ENCODE data around the gene TBC1D20. TPM values are rescaled to one million over a fixed set of nuclear protein-coding genes. Genes with fewer than 3 reads are reported as not detected.
"Not testable (repeated sequence)": the region's sequence is repeated elsewhere in the genome, so short reads cannot be mapped to it uniquely, and the experiment has no call there.

Gene TBC1D20
- 10.9 and 14.0 TPM in 2 replicates for total RNA-seq (2014; rRNA removed; shearing (Covaris generic))

GRCh38 chr20:462199-462991 is at the start of gene TBC1D20:
TSS of gene TBC1D20 (minus strand) at chr20:462533. CDS start at chr20:462405, 128 bp downstream.
- Histone ChIP-seq H3K27me3 (ENCODE audit: control insufficient read depth, insufficient read depth, low read length) (0 out of 2 replicates have a peak, but pooled peaks cover 2% of the 10 kb centered on the region), H3K4me3 (ENCODE audit: insufficient read depth, low read depth, low read length) (peak within 1 kb of the TSS; percentile 86), H3K36me3 (replicated peaks; ENCODE audit: control insufficient read depth, insufficient read depth, low read length) (no peaks in the 10 kb centered on the region)
- DNase-seq = peak; percentile 96

- DNase-seq; H3K27me3 ChIP-seq (ENCODE audit: control insufficient read depth, insufficient read depth, low read length); H3K4me3 ChIP-seq (ENCODE audit: insufficient read depth, low read depth, low read length): not testable (repeated sequence)
- H3K36me3 ChIP-seq (replicated peaks; ENCODE audit: control insufficient read depth, insufficient read depth, low read length) = peaks cover 14% of the 10 kb centered on the region
These were observed 48.2 kb upstream of the TBC1D20 start for GRCh38 chr20:510328-511057.

GRCh38 chr20:508364-508787 is 46.0 kb upstream of the TBC1D20 start:
- H3K4me3 ChIP-seq (ENCODE audit: insufficient read depth, low read depth, low read length); DNase-seq; H3K27me3 ChIP-seq (ENCODE audit: control insufficient read depth, insufficient read depth, low read length): not testable (repeated sequence)
- peaks cover 21% of the 10 kb centered on the region for H3K36me3 ChIP-seq (replicated peaks; ENCODE audit: control insufficient read depth, insufficient read depth, low read length)

GRCh38 chr20:507761-508332 is 45.5 kb upstream of the TBC1D20 start:
- peaks cover 25% of the 10 kb centered on the region for H3K36me3 ChIP-seq (replicated peaks; ENCODE audit: control insufficient read depth, insufficient read depth, low read length)
- no peak for DNase-seq
- H3K27me3 ChIP-seq (ENCODE audit: control insufficient read depth, insufficient read depth, low read length) = no peaks in the 10 kb centered on the region
- no peak overlapping the region for H3K4me3 ChIP-seq (ENCODE audit: insufficient read depth, low read depth, low read length)

- Histone ChIP-seq H3K27me3 (ENCODE audit: control insufficient read depth, insufficient read depth, low read length) (no peaks in the 10 kb centered on the region), H3K4me3 (ENCODE audit: insufficient read depth, low read depth, low read length) (no peak overlapping the region), H3K36me3 (replicated peaks; ENCODE audit: control insufficient read depth, insufficient read depth, low read length) (peaks cover 27% of the 10 kb centered on the region)
- no peak for DNase-seq
These were observed 44.8 kb upstream of the TBC1D20 start for GRCh38 chr20:507006-507758.

GRCh38 chr20:504632-505075 is 42.3 kb upstream of the TBC1D20 start:
- peaks cover 29% of the 10 kb centered on the region for H3K36me3 ChIP-seq (replicated peaks; ENCODE audit: control insufficient read depth, insufficient read depth, low read length)

GRCh38 chr20:503048-503737 is 40.9 kb upstream of the TBC1D20 start:
- Histone ChIP-seq H3K27me3 (ENCODE audit: control insufficient read depth, insufficient read depth, low read length) (no peaks in the 10 kb centered on the region), H3K36me3 (replicated peaks; ENCODE audit: control insufficient read depth, insufficient read depth, low read length) (peaks cover 39% of the 10 kb centered on the region), H3K4me3 (ENCODE audit: insufficient read depth, low read depth, low read length) (no peak overlapping the region)
- DNase-seq = no peak

More at GRCh38 chr20:504632-505075, 42.3 kb upstream of the TBC1D20 start:
- DNase-seq = no peak
- no peaks in the 10 kb centered on the region for H3K27me3 ChIP-seq (ENCODE audit: control insufficient read depth, insufficient read depth, low read length)
- H3K4me3 ChIP-seq (ENCODE audit: insufficient read depth, low read depth, low read length) = no peak overlapping the region

- no peak for DNase-seq
These were observed 35.6 kb upstream of the TBC1D20 start for GRCh38 chr20:497979-498378.

GRCh38 chr20:496126-496696 is 33.9 kb upstream of the TBC1D20 start:
- DNase-seq = no peak
- Histone ChIP-seq H3K4me3 (ENCODE audit: insufficient read depth, low read depth, low read length) (no peak overlapping the region), H3K27me3 (ENCODE audit: control insufficient read depth, insufficient read depth, low read length) (no peaks in the 10 kb centered on the region), H3K36me3 (replicated peaks; ENCODE audit: control insufficient read depth, insufficient read depth, low read length) (peaks cover 44% of the 10 kb centered on the region)

More at GRCh38 chr20:497979-498378, 35.6 kb upstream of the TBC1D20 start:
- H3K4me3 ChIP-seq (ENCODE audit: insufficient read depth, low read depth, low read length) = no peak overlapping the region
- H3K36me3 ChIP-seq (replicated peaks; ENCODE audit: control insufficient read depth, insufficient read depth, low read length) = peaks cover 43% of the 10 kb centered on the region
- no peaks in the 10 kb centered on the region for H3K27me3 ChIP-seq (ENCODE audit: control insufficient read depth, insufficient read depth, low read length)

GRCh38 chr20:492159-492558 is 29.8 kb upstream of the TBC1D20 start:
- H3K4me3 ChIP-seq (ENCODE audit: insufficient read depth, low read depth, low read length) = no peak overlapping the region
- no peak for DNase-seq
- peaks cover 47% of the 10 kb centered on the region for H3K36me3 ChIP-seq (replicated peaks; ENCODE audit: control insufficient read depth, insufficient read depth, low read length)
- no peaks in the 10 kb centered on the region for H3K27me3 ChIP-seq (ENCODE audit: control insufficient read depth, insufficient read depth, low read length)

GRCh38 chr20:487655-488054 is 25.3 kb upstream of the TBC1D20 start:
- no peaks in the 10 kb centered on the region for H3K27me3 ChIP-seq (ENCODE audit: control insufficient read depth, insufficient read depth, low read length)
- H3K4me3 ChIP-seq (ENCODE audit: insufficient read depth, low read depth, low read length) = no peak overlapping the region
- DNase-seq = no peak
- peaks cover 52% of the 10 kb centered on the region for H3K36me3 ChIP-seq (replicated peaks; ENCODE audit: control insufficient read depth, insufficient read depth, low read length)

GRCh38 chr20:483815-484644 is 21.7 kb upstream of the TBC1D20 start:
- H3K36me3 ChIP-seq (replicated peaks; ENCODE audit: control insufficient read depth, insufficient read depth, low read length) = peaks cover 52% of the 10 kb centered on the region
- DNase-seq = no peak

GRCh38 chr20:481167-481566 is 18.8 kb upstream of the TBC1D20 start:
- no peak for DNase-seq
- Histone ChIP-seq H3K27me3 (ENCODE audit: control insufficient read depth, insufficient read depth, low read length) (no peaks in the 10 kb centered on the region), H3K36me3 (replicated peaks; ENCODE audit: control insufficient read depth, insufficient read depth, low read length) (peaks cover 34% of the 10 kb centered on the region), H3K4me3 (ENCODE audit: insufficient read depth, low read depth, low read length) (no peak overlapping the region)

More at GRCh38 chr20:483815-484644, 21.7 kb upstream of the TBC1D20 start:
- no peaks in the 10 kb centered on the region for H3K27me3 ChIP-seq (ENCODE audit: control insufficient read depth, insufficient read depth, low read length)
- H3K4me3 ChIP-seq (ENCODE audit: insufficient read depth, low read depth, low read length) = no peak overlapping the region
